Measurements from ENCODE around the gene SFMBT2. TPM values are rescaled to one million over a fixed set of nuclear protein-coding genes. Genes with fewer than 3 reads are reported as not detected.

SFMBT2 gene
- total RNA-seq, 3 donors from 2014 or later (not counting 1 experiment from before 2014, with no cell fraction given) = 50.4 to 70.4 (median 52.2) TPM

DNA sequence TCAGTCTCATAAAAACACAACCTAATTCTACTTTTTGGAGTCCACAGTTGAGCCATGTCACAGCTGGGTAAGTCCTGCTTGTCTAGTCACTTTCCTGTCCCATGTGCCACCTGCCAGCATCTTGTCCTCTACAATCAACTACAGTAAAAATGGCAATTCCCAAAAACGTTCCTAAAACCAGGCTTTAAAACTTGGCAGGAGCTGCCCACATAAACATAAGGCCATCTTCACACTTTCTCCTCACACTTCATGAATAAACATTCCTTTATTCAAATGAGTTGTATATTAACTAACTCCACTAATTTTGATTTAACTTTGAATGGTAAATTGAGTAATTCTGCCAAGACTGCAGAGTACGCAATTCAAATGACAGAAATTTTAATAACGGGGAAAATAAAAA is 49.5 kb downstream of the SFMBT2 start:
- no peak overlapping the region for H3K4me3 Mint-ChIP-seq
- DNase-seq (no peak), ATAC-seq (no peak)
- peak overlapping the region; percentile 71 to 87 for H3K27ac Mint-ChIP-seq
- H3K27ac ChIP-seq (ENCODE audit: low read length) = no peak overlapping the region
- H3K27me3 ChIP-seq (ENCODE audit: control insufficient read depth, insufficient read depth, low read length) = no peaks in the 10 kb centered on the region
- no peaks in the 10 kb centered on the region for H3K9me3 Mint-ChIP-seq
- no peaks in the 10 kb centered on the region for H3K4me1 ChIP-seq (ENCODE audit: control insufficient read depth, insufficient read depth, low read length)
- H3K4me3 ChIP-seq (ENCODE audit: low read length) = no peak overlapping the region
- H3K36me3 Mint-ChIP-seq = peaks cover 18% of the 10 kb centered on the region
- peaks cover 39% of the 10 kb centered on the region for H3K36me3 ChIP-seq (ENCODE audit: control insufficient read depth, insufficient read depth, low read length)
- intact Hi-C loops (cut with micrococcal nuclease) = no loop called here
- H3K27me3 Mint-ChIP-seq (ENCODE audit: low read depth in 2 of 2) = no peaks in the 10 kb centered on the region
- TF ChIP-seq, protein P1, sequence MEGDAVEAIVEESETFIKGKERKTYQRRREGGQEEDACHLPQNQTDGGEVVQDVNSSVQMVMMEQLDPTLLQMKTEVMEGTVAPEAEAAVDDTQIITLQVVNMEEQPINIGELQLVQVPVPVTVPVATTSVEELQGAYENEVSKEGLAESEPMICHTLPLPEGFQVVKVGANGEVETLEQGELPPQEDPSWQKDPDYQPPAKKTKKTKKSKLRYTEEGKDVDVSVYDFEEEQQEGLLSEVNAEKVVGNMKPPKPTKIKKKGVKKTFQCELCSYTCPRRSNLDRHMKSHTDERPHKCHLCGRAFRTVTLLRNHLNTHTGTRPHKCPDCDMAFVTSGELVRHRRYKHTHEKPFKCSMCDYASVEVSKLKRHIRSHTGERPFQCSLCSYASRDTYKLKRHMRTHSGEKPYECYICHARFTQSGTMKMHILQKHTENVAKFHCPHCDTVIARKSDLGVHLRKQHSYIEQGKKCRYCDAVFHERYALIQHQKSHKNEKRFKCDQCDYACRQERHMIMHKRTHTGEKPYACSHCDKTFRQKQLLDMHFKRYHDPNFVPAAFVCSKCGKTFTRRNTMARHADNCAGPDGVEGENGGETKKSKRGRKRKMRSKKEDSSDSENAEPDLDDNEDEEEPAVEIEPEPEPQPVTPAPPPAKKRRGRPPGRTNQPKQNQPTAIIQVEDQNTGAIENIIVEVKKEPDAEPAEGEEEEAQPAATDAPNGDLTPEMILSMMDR (IDR thresholded peaks at IDR 0.05) = no peak
- 85% methylated on average over 3 of the region's 3 CpGs for WGBS (ENCODE audit: insufficient coverage)
- peaks cover 74 to 76% of the 10 kb centered on the region in 2 donors for H3K4me1 Mint-ChIP-seq
- H3K9me3 ChIP-seq (ENCODE audit: control insufficient read depth, insufficient read depth, low read length) = no peaks in the 10 kb centered on the region

DNA sequence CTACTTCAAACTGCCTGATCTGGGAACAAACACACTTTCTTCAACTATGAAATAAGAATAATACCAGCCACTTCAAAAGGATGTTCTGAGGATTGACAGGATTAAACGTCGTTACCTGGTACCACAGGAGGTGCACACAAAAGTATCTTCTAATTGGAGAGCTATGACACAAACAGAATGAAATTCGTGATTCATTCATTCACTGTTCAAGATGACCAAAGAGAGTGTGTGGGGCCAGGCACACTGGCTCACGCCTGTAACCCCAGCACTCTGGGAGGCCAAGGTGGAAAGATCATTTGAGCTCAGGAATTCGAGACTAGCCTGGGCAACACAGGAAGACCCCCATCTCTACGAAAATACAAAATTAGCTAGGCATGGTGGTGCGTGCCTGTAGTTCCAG is 50.9 kb downstream of the SFMBT2 start:
- H3K27ac ChIP-seq (ENCODE audit: low read length) = no peak overlapping the region
- intact Hi-C loops (cut with micrococcal nuclease) = no loop called here
- no peak for DNase-seq
- no peak overlapping the region for H3K4me3 ChIP-seq (ENCODE audit: low read length)
- Mint-ChIP-seq H3K4me1 (peaks cover 70 to 71% of the 10 kb centered on the region in 2 donors), H3K27ac (peak overlapping the region; percentile 61 to 71), H3K9me3 (no peaks in the 10 kb centered on the region), H3K27me3 (ENCODE audit: low read depth in 2 of 2) (no peaks in the 10 kb centered on the region), H3K36me3 (peaks cover 10% of the 10 kb centered on the region), H3K4me3 (no peak overlapping the region)
- no peaks in the 10 kb centered on the region for H3K4me1 ChIP-seq (ENCODE audit: control insufficient read depth, insufficient read depth, low read length)
- peaks cover 27% of the 10 kb centered on the region for H3K36me3 ChIP-seq (ENCODE audit: control insufficient read depth, insufficient read depth, low read length)
- ATAC-seq = no peak
- 89% methylated on average over 7 of the region's 7 CpGs for WGBS (ENCODE audit: insufficient coverage)
- TF ChIP-seq, protein P1 (IDR thresholded peaks at IDR 0.05) = no peak
- H3K9me3 ChIP-seq (ENCODE audit: control insufficient read depth, insufficient read depth, low read length) = no peaks in the 10 kb centered on the region
- H3K27me3 ChIP-seq (ENCODE audit: control insufficient read depth, insufficient read depth, low read length) = no peaks in the 10 kb centered on the region

GRCh38 chr10:7359356-7359755 is 51.5 kb downstream of the SFMBT2 start:
- H3K27me3 Mint-ChIP-seq (ENCODE audit: low read depth in 2 of 2) = no peaks in the 10 kb centered on the region
- TF ChIP-seq, protein P1 (IDR thresholded peaks at IDR 0.05) = no peak
- no peaks in the 10 kb centered on the region for H3K27me3 ChIP-seq (ENCODE audit: control insufficient read depth, insufficient read depth, low read length)
- DNase-seq (no peak), ATAC-seq (no peak)
- H3K4me3 ChIP-seq (ENCODE audit: low read length) = no peak overlapping the region
- intact Hi-C loops (cut with micrococcal nuclease) = no loop called here
- no peaks in the 10 kb centered on the region for H3K4me1 ChIP-seq (ENCODE audit: control insufficient read depth, insufficient read depth, low read length)
- WGBS (ENCODE audit: insufficient coverage) = 98% methylated on average over 4 of the region's 7 CpGs
- H3K27ac ChIP-seq (ENCODE audit: low read length) = no peak overlapping the region
- H3K9me3 ChIP-seq (ENCODE audit: control insufficient read depth, insufficient read depth, low read length) = no peaks in the 10 kb centered on the region
- peaks cover 21% of the 10 kb centered on the region for H3K36me3 ChIP-seq (ENCODE audit: control insufficient read depth, insufficient read depth, low read length)
- peaks cover 10% of the 10 kb centered on the region for H3K36me3 Mint-ChIP-seq
- no peak overlapping the region for H3K4me3 Mint-ChIP-seq
- H3K4me1 Mint-ChIP-seq = peaks cover 67 to 70% of the 10 kb centered on the region in 2 donors
- H3K27ac Mint-ChIP-seq = peak overlapping the region; percentile 59 to 61
- no peaks in the 10 kb centered on the region for H3K9me3 Mint-ChIP-seq

GRCh38 chr10:7357193-7357592 is 53.6 kb downstream of the SFMBT2 start:
- Mint-ChIP-seq H3K27ac (peak overlapping the region; percentile 6 to 46), H3K36me3 (no peaks in the 10 kb centered on the region), H3K4me1 (peaks cover 63 to 66% of the 10 kb centered on the region in 2 donors), H3K27me3 (ENCODE audit: low read depth in 2 of 2) (no peaks in the 10 kb centered on the region), H3K4me3 (no peak overlapping the region), H3K9me3 (no peaks in the 10 kb centered on the region)
- Histone ChIP-seq H3K27me3 (ENCODE audit: control insufficient read depth, insufficient read depth, low read length) (no peaks in the 10 kb centered on the region), H3K9me3 (ENCODE audit: control insufficient read depth, insufficient read depth, low read length) (no peaks in the 10 kb centered on the region), H3K36me3 (ENCODE audit: control insufficient read depth, insufficient read depth, low read length) (peaks cover 12% of the 10 kb centered on the region), H3K4me3 (ENCODE audit: low read length) (no peak overlapping the region), H3K4me1 (ENCODE audit: control insufficient read depth, insufficient read depth, low read length) (no peaks in the 10 kb centered on the region), H3K27ac (ENCODE audit: low read length) (no peak overlapping the region)
- DNase-seq (no peak), ATAC-seq (no peak)
- intact Hi-C loops (cut with micrococcal nuclease) = no loop called here
- 82% methylated on average over 6 of the region's 6 CpGs for WGBS (ENCODE audit: insufficient coverage)
- TF ChIP-seq, protein P1 (IDR thresholded peaks at IDR 0.05) = no peak

Measured in natural killer cell (primary cell).